Measurements from ENCODE around the gene RAD51B. TPM values are rescaled to one million over a fixed set of nuclear protein-coding genes. Genes with fewer than 3 reads are reported as not detected.

Gene RAD51B
- polyA plus RNA-seq, 3 donors: 3.6 to 11.6 (median 9.4) TPM

- H3K27me3 Mint-ChIP-seq (ENCODE audit: low read depth in 3 of 3): no peaks in the 10 kb centered on the region
- DNase-seq: no peak
- Histone ChIP-seq H3K9ac (ENCODE audit: insufficient read depth, low read length, poor library complexity, severe bottlenecking) (no peak overlapping the region), H3K9me3 (replicated peaks in 1 of 2; ENCODE audit: control insufficient read depth in 1 of 2, insufficient read depth in 1 of 2, low read length in 2 of 2) (no peaks in the 10 kb centered on the region), H4K20me1 (ENCODE audit: insufficient read depth, low read length) (no peaks in the 10 kb centered on the region), H3K4me3 (replicated peaks in 1 of 3; ENCODE audit: low read depth in 2 of 3, low read length in 3 of 3) (no peak overlapping the region), H3K4me1 (ENCODE audit: control insufficient read depth in 1 of 2, insufficient read depth in 2 of 2, low read length in 2 of 2) (no peaks in the 10 kb centered on the region), H3K27ac (ENCODE audit: low read depth in 1 of 2, low read length in 2 of 2) (no peak overlapping the region), H3K36me3 (replicated peaks in 1 of 2; ENCODE audit: control insufficient read depth in 1 of 2, insufficient read depth in 2 of 2, low read length in 2 of 2) (no peaks in the 10 kb centered on the region), H3K79me2 (ENCODE audit: insufficient read depth, low read length) (no peaks in the 10 kb centered on the region), H3K4me2 (replicated peaks; ENCODE audit: extremely low read depth, low read length, poor library complexity, severe bottlenecking) (no peak overlapping the region), H3K27me3 (ENCODE audit: control insufficient read depth in 2 of 2, insufficient read depth in 2 of 2, low read length in 2 of 2) (no peaks in the 10 kb centered on the region), H2AFZ (ENCODE audit: insufficient read depth, low read depth, low read length, poor library complexity, severe bottlenecking) (no peak overlapping the region)
- no peaks in the 10 kb centered on the region for H3K9me3 Mint-ChIP-seq
- TF ChIP-seq CTCF (IDR thresholded peaks at IDR 0.05): no peak
- intact Hi-C loops (cut with micrococcal nuclease): no loop called here
- H3K4me1 Mint-ChIP-seq: no peaks in the 10 kb centered on the region
- H3K27ac Mint-ChIP-seq: no peak overlapping the region
- 100% methylated on average over 2 of the region's 4 CpGs for WGBS (ENCODE audit: insufficient coverage)
- H3K36me3 Mint-ChIP-seq: no peaks in the 10 kb centered on the region
- H3K4me3 Mint-ChIP-seq: no peak overlapping the region
Observed at GRCh38 chr14:68162887-68163286, 343.3 kb downstream of the RAD51B start.

- Histone ChIP-seq H3K27me3 (ENCODE audit: control insufficient read depth in 2 of 2, insufficient read depth in 2 of 2, low read length in 2 of 2) (no peaks in the 10 kb centered on the region), H3K36me3 (replicated peaks in 1 of 2; ENCODE audit: control insufficient read depth in 1 of 2, insufficient read depth in 2 of 2, low read length in 2 of 2) (no peaks in the 10 kb centered on the region), H3K9ac (ENCODE audit: insufficient read depth, low read length, poor library complexity, severe bottlenecking) (no peak overlapping the region), H3K4me2 (replicated peaks; ENCODE audit: extremely low read depth, low read length, poor library complexity, severe bottlenecking) (no peak overlapping the region), H4K20me1 (ENCODE audit: insufficient read depth, low read length) (no peaks in the 10 kb centered on the region), H3K9me3 (replicated peaks in 1 of 2; ENCODE audit: control insufficient read depth in 1 of 2, insufficient read depth in 1 of 2, low read length in 2 of 2) (no peaks in the 10 kb centered on the region), H3K79me2 (ENCODE audit: insufficient read depth, low read length) (no peaks in the 10 kb centered on the region), H3K4me3 (replicated peaks in 1 of 3; ENCODE audit: low read depth in 2 of 3, low read length in 3 of 3) (no peak overlapping the region), H3K4me1 (ENCODE audit: control insufficient read depth in 1 of 2, insufficient read depth in 2 of 2, low read length in 2 of 2) (no peaks in the 10 kb centered on the region), H2AFZ (ENCODE audit: insufficient read depth, low read depth, low read length, poor library complexity, severe bottlenecking) (no peak overlapping the region), H3K27ac (ENCODE audit: low read depth in 1 of 2, low read length in 2 of 2) (no peak overlapping the region)
- no peak for DNase-seq
- Mint-ChIP-seq H3K9me3 (no peaks in the 10 kb centered on the region), H3K4me3 (no peak overlapping the region), H3K4me1 (no peaks in the 10 kb centered on the region), H3K36me3 (no peaks in the 10 kb centered on the region), H3K27me3 (ENCODE audit: low read depth in 3 of 3) (no peaks in the 10 kb centered on the region), H3K27ac (no peak overlapping the region)
- WGBS (ENCODE audit: insufficient coverage): no CpG with 5 or more reads among the region's 1 CpG
- intact Hi-C loops (cut with micrococcal nuclease): no loop called here
- no peak for TF ChIP-seq CTCF (IDR thresholded peaks at IDR 0.05)
Observed at GRCh38 chr14:68164711-68165113, 345.1 kb downstream of the RAD51B start.
